HG02981 (cell line): ENCODE measurements around the gene ADAM8.

Experiments
- ATAC-seq: cut with Tn5 transposase; IDR thresholded peaks from one replicate; pipeline ENCODE4 v1.9.1; 2021; ENCODE audit warnings: mild to moderate bottlenecking, moderate library complexity; ENCODE audit not compliant: unreplicated experiment

Gene ADAM8

GRCh38 chr10:133214468-133215410, 61.9 kb downstream of the ADAM8 start:
- no peak for ATAC-seq

DNA sequence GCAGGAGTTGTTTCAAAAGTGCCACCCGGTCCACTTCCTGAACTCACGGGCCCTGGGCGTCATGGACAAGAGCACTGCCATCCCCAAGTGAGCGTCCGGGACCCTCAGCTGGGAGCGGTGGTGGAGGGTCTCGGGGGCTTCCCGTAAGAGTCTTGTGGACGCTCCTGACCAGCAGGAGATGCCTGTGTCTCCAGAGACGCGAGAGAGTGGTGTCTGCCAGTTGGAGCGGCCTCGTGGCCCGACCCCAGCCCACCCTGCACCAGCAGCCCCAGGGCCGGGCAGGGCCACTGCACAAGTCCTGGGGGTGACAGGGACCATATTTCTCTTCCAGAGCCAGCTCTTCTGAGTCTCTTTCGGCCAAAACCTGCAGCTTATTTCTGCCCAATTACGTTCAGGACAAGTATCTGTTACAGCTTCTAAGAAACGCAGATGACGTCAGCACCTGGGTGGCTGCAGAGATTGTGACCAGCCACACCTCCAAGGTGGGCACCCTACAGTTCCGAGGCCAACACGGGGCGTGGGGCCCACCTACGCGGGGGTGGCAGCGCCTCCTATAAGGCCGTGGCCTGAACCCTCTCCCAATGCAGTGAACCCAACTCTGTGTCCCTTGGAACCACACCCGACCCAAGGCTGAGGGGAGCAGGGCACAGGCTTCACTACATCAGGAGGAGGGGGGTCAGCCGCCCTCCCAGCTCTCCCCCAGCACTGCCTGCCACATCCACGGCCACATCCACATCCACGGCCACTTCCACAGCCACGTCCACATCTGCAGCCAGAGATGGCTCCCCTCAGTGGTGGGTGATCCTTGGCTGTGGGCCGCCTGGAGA, 62.8 kb downstream of the ADAM8 start:
- no peak for ATAC-seq

GRCh38 chr10:133212853-133213494, 63.7 kb downstream of the ADAM8 start:
- no peak for ATAC-seq
